ENCODE results near the gene CDH12.
"Not testable (repeated sequence)": the region's sequence is repeated elsewhere in the genome, so short reads cannot be mapped to it uniquely, and the experiment has no call there.

CDH12 gene

DNA sequence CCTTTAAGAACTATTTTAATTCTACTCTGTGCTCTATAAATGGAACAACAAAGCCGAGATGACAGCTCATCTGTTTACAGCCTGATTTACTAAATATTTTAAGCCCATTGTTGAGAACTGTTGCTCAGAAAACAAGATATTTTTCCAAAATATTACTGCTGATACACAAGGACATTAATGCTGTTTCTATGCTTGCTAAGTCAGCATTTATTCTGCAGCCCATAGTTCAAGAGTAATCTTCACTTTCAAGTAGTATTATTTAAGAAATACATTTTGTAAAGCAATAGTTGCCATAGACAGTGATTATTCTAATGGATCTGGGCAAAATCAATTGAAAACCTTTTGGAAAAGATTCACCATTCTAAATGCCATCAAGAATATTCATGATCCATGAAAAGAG is 208.3 kb downstream of the CDH12 start:
- no peak for FAIRE-seq

DNA sequence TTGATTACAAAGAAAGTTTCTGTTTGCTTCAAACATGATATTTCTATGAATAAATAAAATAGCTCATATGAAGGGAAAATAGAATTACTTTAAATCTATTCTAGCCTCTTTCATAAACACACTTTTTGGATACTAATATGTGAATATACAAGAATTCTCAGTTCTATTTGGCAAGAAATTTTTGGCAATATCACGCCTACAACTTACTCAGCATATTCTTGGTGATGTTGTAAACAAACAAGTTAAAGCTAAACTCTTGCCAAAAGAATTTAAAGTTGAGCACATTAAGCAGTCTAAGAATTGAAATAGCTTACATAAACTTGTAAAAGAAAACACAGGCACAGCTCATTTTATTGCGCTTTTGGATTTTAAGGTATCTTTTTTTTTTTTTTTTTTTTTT is 209.8 kb downstream of the CDH12 start:
- FAIRE-seq = no peak

GRCh38 chr5:22631683-22632082 is 221.5 kb downstream of the CDH12 start:
- FAIRE-seq = no peak

- FAIRE-seq = no peak
Measured at GRCh38 chr5:22627029-22627428, 226.1 kb downstream of the CDH12 start.

GRCh38 chr5:22625451-22625850 is 227.7 kb downstream of the CDH12 start:
- FAIRE-seq = no peak

DNA sequence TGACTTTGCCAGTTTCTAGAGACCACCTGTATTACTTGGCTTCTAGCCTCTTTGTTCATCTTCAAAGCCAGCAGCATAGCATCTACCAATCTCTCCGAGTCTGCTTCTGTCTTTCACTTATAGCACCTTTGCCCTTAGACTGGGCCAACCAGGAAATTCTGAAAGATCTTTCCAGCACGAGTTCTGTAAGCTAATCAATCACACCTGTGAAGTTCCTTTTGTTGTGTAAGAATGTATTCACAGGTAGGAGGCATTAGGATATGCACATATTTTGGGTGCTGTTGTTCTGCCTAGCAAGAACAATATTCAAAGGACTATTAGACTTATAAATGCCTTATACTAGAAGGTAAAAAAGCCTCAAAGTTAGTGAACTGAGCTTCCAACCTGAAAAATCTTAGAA is 232.1 kb downstream of the CDH12 start:
- FAIRE-seq = no peak

GRCh38 chr5:22615964-22616363 is 237.2 kb downstream of the CDH12 start:
- no peak for FAIRE-seq

- no peak for FAIRE-seq
Measured at GRCh38 chr5:22614486-22615094, 238.6 kb downstream of the CDH12 start.

- FAIRE-seq = no peak
Measured at GRCh38 chr5:22612928-22613327, 240.2 kb downstream of the CDH12 start.

GRCh38 chr5:22611327-22611726 is 241.8 kb downstream of the CDH12 start:
- no peak for FAIRE-seq

- not testable (repeated sequence) for FAIRE-seq
Measured at GRCh38 chr5:22607498-22607897, 245.6 kb downstream of the CDH12 start.

GRCh38 chr5:22605473-22605872 is 247.7 kb downstream of the CDH12 start:
- FAIRE-seq = no peak

GRCh38 chr5:22604711-22605110 is 248.4 kb downstream of the CDH12 start:
- no peak for FAIRE-seq

- no peak for FAIRE-seq
Measured at GRCh38 chr5:22598796-22599195, 254.3 kb downstream of the CDH12 start.

DNA sequence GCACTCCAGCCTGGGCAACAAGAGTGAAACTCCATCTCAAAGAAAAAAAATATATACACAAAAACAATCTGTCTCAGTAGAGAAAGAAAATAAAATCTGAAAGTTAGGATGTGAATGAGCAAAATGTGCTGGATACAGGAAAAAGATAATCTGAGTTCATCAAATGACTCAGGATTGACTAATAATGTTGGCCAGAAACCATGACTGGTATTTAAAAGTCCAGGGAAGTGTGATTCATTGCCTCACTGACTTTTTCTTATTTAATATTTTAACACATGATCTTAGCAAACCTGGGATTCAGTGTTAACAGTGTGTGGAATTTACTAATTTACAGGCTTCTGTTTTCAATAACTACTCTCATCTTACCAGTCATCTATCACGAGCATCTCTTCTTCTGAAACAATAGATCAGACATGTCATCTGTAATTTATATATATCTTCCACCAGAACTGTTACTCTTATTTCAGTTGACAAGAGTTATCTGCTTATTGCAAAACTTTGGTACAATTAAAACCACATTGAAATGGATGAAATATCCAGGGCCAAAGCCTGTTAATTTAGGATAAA is 256.7 kb downstream of the CDH12 start:
- no peak for FAIRE-seq

DNA sequence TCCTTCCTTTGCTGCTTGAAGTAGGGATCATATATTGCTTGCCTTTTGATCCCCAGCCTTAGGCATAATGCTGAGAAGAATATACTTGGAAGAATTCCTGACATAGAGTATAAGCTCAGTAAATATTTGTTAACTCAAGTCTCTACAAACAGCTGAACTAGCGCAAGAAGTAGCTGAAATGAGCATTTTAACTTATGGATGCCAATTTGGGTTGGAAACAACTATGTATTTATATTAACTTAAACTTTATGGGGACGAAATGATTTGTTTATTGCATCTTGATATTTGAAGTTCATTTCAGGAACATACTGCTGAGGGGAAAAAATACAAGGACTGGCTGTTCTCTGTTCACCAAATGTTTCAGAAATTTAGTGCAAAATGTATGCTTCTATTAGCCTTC is 258.7 kb downstream of the CDH12 start:
- no peak for FAIRE-seq

DNA sequence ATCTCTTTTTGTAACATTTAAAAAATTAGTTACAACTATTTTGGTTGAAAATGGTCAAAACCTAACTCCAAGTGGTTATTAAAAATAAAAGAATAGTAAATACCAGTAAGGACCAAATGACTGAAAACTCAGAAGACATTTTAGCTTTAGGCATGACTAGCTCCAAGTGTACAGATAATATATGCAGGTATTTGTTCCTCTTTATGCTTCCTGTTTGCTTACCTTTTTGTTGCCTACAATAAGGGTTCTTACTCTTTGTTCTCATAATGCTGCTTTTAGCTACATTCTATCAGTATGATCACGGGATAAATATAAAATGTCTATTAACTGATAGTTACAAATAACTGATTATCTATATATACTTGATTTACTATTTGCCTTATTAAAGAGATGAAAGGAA is 259.6 kb downstream of the CDH12 start:
- no peak for FAIRE-seq

DNA sequence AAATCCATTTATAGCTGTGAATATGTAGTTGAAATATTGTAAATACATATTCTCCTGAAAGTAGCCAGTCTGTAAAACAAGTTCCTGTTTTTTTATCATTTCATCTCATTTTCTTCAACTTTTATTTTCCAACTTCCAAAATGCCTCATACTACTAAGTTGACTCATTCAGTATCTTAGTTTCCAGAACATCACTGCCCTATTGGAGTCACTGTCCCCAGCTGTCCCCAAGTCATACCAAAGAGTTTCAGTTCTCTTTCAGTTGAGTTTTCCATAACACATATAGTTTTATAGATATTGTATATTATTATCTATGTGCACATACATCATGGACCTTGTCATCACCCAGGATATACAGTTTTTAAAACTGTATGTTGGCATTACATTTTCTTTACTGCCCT is 261.7 kb downstream of the CDH12 start:
- no peak for FAIRE-seq

DNA sequence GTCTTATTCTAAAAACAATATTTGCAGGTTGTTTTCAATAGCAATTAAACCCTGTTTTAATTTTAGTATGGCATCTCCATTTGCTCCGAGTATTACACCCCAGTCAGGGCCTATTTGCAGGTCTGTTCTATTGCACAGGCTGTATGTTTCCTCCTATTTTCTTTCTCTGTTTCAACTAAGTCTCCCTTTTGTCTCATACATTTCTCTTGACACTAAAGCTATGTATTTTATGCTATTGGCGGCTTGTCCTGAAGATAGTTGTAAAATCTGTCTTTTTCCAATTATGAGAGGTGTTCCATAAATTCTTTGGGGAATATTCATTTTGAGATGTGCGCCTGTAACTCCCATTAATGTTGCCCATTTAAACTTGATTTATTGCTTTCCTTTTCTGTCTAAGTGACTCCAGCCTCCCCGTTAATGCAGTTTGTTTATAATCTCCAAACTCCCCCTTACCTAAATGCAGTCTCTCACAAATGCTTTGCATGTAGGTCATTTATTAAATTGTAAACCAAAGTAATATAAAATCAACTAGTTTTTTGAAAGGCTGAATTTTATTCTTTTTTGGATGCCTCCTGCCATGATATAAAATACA is 262.4 kb downstream of the CDH12 start:
- no peak for FAIRE-seq

GRCh38 chr5:22577711-22578110 is 275.4 kb downstream of the CDH12 start:
- FAIRE-seq = no peak

GRCh38 chr5:22577006-22577405 is 276.1 kb downstream of the CDH12 start:
- no peak for FAIRE-seq

GRCh38 chr5:22572941-22573340 is 280.2 kb downstream of the CDH12 start:
- no peak for FAIRE-seq

- no peak for FAIRE-seq
Measured at GRCh38 chr5:22567983-22568382, 285.2 kb downstream of the CDH12 start.

GRCh38 chr5:22560147-22560546 is 293.0 kb downstream of the CDH12 start:
- FAIRE-seq = no peak

DNA sequence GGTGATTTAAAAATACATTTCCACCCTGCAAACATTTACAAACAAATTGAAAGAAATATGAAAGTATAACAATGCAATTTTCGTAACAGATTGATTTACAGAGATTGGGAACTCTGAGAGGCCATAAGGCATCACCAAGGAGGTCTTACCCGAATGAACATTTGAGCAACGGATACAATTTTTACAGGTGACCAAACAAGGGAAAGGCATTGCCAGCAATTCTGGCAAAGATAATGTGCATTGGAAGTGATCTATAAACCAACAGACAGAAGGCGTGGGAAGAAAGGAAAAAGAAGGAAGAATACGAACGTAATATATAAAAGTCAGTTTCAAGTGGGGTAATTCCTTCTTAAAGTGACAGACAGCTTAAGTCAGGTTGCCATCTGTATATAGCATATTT is 295.9 kb downstream of the CDH12 start:
- no peak for FAIRE-seq
